ENCODE measurements around the gene JOSD2. TPM values are rescaled to one million over a fixed set of nuclear protein-coding genes. Genes with fewer than 3 reads are reported as not detected.

JOSD2 gene
- total and polyA plus RNA-seq, 2 donors (not counting 3 experiments of a cell fraction or from before 2014, with no cell fraction given), result 37.4 to 62.8 TPM

GRCh38 chr19:50510700-50511068, 307 bp downstream of the JOSD2 start:
- no peak for DNase-seq (ENCODE audit: low read depth, low spot score)
- TF ChIP-seq FOS (IDR thresholded peaks at IDR 0.05; ENCODE audit: borderline replicate concordance, insufficient read depth, low read length) (no peak), EZH2 (IDR thresholded peaks at IDR 0.05; ENCODE audit: borderline replicate concordance, low read depth, low read length, severe bottlenecking) (no peak), POLR2AphosphoS5 (IDR thresholded peaks at IDR 0.05; ENCODE audit: insufficient read depth, low read depth, low read length) (no peak), MYC (IDR thresholded peaks at IDR 0.05; ENCODE audit: low read depth, low read length) (no peak), MAX (IDR thresholded peaks at IDR 0.05; ENCODE audit: insufficient read depth, insufficient read length) (no peak), POLR2A (IDR thresholded peaks at IDR 0.05; ENCODE audit: low read depth, low read length) (no peak), GATA2 (IDR thresholded peaks at IDR 0.05; ENCODE audit: insufficient read depth, insufficient read length, low read depth, low read length) (no peak), JUN (IDR thresholded peaks at IDR 0.05; ENCODE audit: borderline replicate concordance, insufficient read depth, insufficient read length, low read depth) (no peak), CTCF (IDR thresholded peaks at IDR 0.05; ENCODE audit: extremely low read depth in 1 of 2, insufficient read depth in 1 of 2, low read depth in 1 of 2, low read length in 2 of 2) (no peak)
- Histone ChIP-seq H3K4me1 (ENCODE audit: control insufficient read depth, extremely low read depth, insufficient read depth, low read length) (peaks cover 7% of the 10 kb centered on the region), H3K27me3 (ENCODE audit: control insufficient read depth in 2 of 2, insufficient read depth in 2 of 2, low read length in 2 of 2) (no peaks in the 10 kb centered on the region), H3K36me3 (ENCODE audit: control insufficient read depth in 2 of 2, extremely low read depth in 1 of 2, insufficient read depth in 2 of 2, low read length in 2 of 2) (no peaks in the 10 kb centered on the region), H3K4me2 (ENCODE audit: insufficient read depth, low read length) (peak overlapping the region; percentile 92), H4K20me1 (replicated peaks; ENCODE audit: control insufficient read depth, extremely low read depth, insufficient read depth, low read length) (no peaks in the 10 kb centered on the region), H3K4me3 (replicated peaks in 1 of 3; ENCODE audit: insufficient read depth in 1 of 3, low read depth in 1 of 3, low read length in 3 of 3) (peak overlapping the region; percentile 56 to 76 (median 75)), H3K9me1 (replicated peaks; ENCODE audit: control insufficient read depth, extremely low read depth, insufficient read depth, low read length) (no peaks in the 10 kb centered on the region), H3K9ac (replicated peaks; ENCODE audit: extremely low read depth, insufficient read depth, low read length) (peak overlapping the region; percentile 92), H3K79me2 (ENCODE audit: control insufficient read depth, insufficient read depth, low read length) (no peaks in the 10 kb centered on the region), H2AFZ (ENCODE audit: low read depth, low read length) (peak overlapping the region; percentile 44), H3K9me3 (replicated peaks; ENCODE audit: control insufficient read depth, insufficient read depth, low read length) (no peaks in the 10 kb centered on the region), H3K27ac (ENCODE audit: insufficient read depth, low read depth, low read length) (peak overlapping the region; percentile 39)
- BruUV-seq (replicated peaks), result no TSS peak
- FAIRE-seq, result no peak
- intact Hi-C loops (cut with micrococcal nuclease), result loop anchor here (1.0 to 2.0 kb wide), 7 partner anchors 34 to 598 kb away; partner anchors contain the start of genes CTU1, EMC10, GARIN5A and NR1H2
- POLR2A ChIA-PET, result interaction anchor here (0.6 to 1.0 kb wide), 3 partner anchors 50 to 181 kb away, joined by 3 to 5 read pairs (median 4); partner anchors contain the start of gene KCNC3
- dilution Hi-C loops (cut with MboI; ENCODE audit: extremely low pct_ligation_motif_present, low sequenced_read_pairs), result no loop called here
- CTCF ChIA-PET, result interaction anchor here (0.8 to 1.7 kb wide), 7 partner anchors 19 to 273 kb away, joined by 3 to 10 read pairs (median 4); no protein-coding TSS in a partner anchor

Measured in endothelial cell of umbilical vein (primary cell).